HG02623 (cell line): ENCODE results near the gene TMEM52.
"Not testable (repeated sequence)": the region's sequence is repeated elsewhere in the genome, so short reads cannot be mapped to it uniquely, and the experiment has no call there.

Experiments used
- ATAC-seq: cut with Tn5 transposase; IDR thresholded peaks from one replicate; pipeline ENCODE4 v1.9.1; 2021; ENCODE audit warnings: moderate library complexity; ENCODE audit not compliant: unreplicated experiment

The TMEM52 gene

GRCh38 chr1:1895456-1896336, 23.4 kb downstream of the TMEM52 start:
- ATAC-seq, result no peak

GRCh38 chr1:1895060-1895418, 24.0 kb downstream of the TMEM52 start:
- no peak for ATAC-seq

DNA sequence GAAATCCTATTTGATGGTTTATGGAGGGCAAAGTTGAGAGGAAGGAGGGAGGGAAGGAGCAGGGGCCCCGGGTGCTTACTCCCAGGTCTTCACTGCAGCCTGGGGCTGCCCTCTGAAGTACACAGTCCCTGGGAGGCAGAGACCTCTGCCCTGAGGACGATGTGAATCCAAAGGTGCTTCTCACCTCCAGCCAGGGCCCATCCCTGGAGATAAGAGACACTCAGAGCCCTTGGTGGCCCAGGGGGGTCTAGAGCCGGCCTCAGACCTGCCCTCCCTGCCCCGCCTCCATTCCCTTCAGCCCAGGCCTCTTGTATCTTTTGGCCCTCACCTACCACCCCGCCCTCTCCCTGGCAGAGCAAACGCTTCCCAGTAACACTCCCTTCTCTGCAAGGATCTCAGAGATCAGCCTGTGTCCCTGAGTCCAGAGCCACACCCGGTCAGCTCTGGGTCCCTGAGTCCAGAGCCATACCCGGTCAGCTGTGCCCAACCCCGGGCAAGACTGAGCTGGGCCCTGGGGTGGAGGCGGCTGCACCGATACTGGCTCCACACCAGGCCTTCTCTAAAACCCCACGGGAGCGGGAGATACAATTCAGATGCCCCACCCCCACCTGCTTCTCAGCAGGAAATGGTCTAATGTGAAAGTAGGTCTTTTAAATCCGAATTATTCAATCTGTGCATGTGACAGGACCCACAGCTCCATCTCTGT, 24.6 kb downstream of the TMEM52 start:
- no peak for ATAC-seq

DNA sequence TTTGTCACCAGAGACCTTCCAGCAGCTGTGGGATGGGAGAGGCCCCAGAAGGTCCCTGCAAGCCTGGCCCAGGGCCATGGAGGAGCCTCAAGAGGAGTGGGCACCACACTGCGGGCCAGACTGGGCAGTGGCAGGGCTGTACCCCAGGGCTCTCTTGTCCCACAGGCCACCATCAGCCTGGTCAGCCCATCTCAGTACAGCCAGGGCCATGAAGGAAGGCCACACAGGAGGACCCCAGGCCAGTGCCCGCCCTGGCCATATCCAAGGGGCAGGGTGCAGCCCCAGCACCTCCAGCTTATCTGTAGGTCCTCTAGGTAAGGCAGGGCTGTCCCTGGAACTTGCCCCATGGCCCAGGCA, 25.1 kb downstream of the TMEM52 start:
- no peak for ATAC-seq

DNA sequence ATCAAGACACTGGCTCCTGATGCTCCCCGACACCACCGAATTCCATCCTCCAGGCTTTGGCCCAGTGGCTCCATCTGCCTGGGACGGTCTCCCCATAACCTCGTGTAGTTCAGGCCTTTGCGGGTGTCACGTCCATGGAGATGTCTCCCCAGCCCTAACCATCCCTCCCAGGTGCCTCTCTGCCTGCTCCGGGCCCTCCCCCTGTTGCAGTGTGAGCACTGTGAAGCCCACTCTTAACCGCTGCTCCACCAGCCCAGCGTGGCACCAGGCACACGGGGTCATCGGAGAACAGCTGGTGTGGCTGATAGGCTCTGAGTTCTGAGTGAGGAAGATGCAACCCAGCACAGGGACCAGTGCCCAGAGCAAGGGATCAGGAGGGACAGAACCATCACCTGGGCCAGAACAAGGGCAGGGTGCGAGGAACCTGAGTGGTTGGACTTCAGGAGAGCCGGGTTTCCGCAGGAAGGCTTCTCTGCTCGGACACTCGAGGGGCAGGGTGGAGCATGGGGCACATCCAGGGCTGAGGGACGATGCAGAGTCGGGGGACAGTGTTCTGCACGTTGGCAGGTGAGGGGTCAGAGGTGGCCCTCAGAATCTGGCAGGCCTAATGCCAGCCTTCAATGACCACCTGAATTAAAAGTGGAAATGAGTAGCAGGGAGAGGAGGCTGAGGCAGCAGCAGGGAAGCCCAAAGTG, 25.6 kb downstream of the TMEM52 start:
- ATAC-seq, result no peak

- no peak for ATAC-seq
Measured at GRCh38 chr1:1892763-1893120, 26.3 kb downstream of the TMEM52 start.

GRCh38 chr1:1892079-1892762, 26.9 kb downstream of the TMEM52 start:
- ATAC-seq, result no peak

DNA sequence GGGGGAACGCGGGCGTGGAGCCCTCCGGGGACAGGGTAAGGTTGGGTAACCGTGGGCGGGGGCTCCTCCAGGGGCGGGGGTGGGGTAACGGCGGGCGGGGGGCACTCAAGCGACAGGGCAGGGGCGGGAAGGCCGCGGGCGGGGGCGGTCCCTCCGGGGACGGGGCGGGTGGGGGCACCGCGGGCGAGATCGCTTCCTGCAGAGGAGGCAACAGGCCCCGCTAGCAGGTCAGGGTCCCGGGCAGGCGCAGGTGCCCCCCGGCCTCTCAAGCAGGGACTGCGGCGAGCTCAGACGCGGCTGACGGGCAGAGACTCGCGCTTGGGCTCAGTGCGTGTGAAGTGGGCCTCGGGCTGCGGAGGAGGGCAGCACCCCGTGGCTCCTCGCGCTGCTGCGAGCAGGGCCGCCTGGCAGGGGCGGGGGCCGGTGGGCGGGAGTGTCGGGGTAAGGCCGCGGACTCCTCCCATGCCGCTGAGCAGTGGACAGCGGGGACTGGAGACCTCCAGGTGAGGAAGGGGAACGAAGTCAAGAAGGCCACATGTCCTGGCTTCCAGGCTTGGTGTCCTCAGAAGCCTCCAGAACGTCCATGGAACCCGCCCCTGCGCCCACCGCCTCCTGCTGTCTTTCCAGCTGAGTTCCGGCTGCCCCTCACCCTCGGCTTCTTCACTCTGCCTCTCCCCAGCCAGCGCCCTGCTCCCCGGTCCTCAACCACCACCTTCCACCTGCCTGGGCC, 27.6 kb downstream of the TMEM52 start:
- no peak for ATAC-seq

- ATAC-seq, result peak; percentile 74
Measured at GRCh38 chr1:1890506-1891348, 28.4 kb downstream of the TMEM52 start, which contains the start of gene GNB1. Gene GNB1, minus strand, starts transcription at chr1:1891087. Its CDS starts 65,634 bp downstream, at chr1:1825453.

- peak; percentile 29 for ATAC-seq
Measured at GRCh38 chr1:1889847-1890505, 29.1 kb downstream of the TMEM52 start.

DNA sequence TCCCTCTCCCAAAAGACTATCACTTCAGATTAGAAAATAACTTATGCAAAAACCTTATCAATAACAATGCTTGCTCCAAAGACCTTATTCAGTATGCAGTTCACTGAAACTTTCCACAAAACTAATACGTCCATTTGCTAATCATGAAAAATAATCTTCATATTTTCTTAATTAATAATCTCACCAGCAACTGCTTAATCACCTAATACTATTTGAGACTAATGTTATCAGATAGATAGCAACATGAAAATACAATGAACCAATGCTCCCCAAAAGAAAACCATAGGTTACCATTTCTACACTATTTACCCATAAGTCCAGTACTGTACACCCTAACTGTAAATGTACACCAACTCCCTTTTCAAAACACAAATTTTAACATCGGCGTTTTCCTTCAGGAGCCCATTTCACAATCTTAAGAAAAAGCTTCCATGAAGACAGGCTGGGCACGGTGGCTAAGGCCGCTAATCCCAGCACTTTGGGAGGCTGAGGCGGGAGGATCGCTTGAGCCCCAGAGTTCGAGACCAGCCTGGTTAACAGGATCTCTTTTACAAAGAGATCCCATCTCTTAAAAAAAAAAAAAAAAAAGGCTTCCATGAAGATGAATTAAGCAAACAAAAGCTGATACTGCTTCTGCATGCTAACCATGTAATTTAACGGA, 29.9 kb downstream of the TMEM52 start:
- no peak for ATAC-seq

- ATAC-seq, result not testable (repeated sequence)
Measured at GRCh38 chr1:1883890-1884289, 35.2 kb downstream of the TMEM52 start.

DNA sequence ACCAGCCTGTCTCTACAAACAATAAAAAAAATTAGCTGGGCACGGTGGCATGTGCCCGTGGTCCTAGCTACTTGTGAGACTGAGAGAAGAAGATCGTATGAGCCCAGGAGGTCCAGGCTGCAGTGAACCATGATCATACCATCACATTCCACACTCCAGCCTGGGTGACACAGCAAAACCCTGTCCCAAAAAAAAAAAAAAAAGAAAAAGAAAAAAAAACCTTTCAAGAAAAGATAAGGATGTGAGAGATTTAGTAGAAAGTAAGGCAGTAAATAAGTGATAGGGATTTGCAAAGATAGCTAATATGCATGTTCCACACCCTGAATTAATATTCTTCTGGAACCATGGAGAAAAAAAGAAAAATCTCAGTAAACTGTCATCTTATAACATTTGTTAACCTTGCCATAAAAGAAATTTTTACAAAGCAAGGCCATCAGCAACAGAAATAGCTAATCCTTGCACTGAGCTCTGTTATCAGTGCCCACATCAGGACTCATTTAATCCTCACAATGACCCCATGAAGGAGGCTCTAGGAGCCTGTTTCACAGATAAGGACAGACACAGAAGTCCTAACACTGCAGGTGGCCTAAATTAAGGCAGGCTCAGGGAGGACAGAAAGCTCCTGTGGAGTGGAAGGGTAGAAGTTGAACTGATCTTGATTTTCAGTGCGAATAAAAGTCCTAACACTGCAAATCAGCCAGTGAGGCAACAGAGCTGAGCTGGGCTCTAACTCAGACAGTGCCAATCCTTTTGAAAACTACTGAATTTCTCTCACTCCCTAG, 35.8 kb downstream of the TMEM52 start:
- ATAC-seq, result no peak

DNA sequence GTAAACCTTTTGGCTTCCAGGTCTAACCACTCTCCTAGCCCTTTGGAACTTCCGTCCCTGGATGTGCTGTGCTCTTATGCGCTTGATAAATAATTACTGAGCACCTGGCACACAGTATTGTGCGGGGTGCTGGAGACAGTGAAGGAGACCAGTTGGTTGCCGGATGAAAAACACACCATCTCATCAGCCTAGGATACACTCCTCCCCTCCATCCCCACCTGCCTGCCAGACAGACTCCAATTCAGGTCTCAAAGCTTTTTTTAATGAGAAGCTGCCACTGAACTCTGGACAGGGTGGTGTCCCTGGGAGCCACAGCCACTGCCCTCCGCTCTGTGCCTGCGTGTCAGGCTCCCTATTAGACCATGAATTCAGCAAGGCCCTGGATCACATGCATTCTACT, 37.4 kb downstream of the TMEM52 start:
- ATAC-seq, result no peak

DNA sequence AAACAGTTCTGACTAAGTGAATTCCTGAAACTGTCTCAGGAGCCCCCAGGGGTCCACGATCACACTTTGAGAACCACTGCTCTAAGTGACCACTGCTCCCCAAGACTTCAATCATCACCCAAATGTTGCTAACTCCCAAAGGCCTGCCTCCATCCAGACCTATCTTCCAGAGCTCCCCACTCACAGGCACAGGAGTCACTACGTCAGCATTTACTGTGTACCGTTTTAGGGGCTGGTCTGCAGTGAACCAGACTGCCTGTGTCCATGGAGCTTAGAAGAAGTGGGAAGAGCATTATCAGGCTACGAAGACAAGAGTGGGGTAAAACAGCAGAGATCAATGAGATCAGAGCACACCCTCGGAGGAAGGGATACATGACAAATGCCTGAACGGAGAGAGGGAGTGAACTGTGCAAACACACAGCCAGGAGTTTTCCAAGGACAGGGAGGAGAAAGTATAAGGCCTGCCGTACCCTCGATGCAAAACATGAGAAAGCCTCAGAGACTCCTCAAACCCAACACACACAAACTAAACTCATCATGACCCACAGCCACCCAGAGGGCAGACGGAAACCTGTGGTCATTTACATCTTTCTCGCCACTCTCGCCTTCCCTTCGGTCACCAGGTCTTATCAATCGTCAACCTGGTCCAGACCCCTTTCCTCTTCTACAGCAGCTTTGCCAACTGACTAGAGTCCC, 38.3 kb downstream of the TMEM52 start:
- no peak for ATAC-seq

DNA sequence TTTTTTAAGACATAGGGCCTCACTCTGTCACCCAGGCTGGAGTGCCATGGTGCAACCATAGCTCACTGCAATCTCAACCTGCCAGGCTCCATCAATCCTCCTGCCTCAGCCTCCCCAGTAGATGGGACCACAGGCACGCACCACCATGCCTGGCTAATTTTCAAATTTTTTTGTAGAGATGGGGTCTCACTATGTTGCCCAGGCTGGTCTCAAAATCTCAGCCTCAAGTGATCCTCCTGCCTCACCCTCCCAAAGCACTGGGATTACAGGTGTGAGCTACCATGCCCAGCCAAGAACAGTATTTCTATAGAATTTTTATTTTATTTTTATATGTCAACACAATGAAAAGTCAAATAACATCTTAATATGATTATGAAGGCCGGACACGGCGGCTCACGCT, 39.1 kb downstream of the TMEM52 start:
- no peak for ATAC-seq

GRCh38 chr1:1877865-1878436, 41.1 kb downstream of the TMEM52 start:
- ATAC-seq, result no peak
